Measurements from ENCODE around the gene LAMC1. TPM values are rescaled to one million over a fixed set of nuclear protein-coding genes. Genes with fewer than 3 reads are reported as not detected.

Gene LAMC1
- polyA plus RNA-seq, 1 of the 3 experiments (the other 2 are of a cell fraction), result 101 TPM

DNA sequence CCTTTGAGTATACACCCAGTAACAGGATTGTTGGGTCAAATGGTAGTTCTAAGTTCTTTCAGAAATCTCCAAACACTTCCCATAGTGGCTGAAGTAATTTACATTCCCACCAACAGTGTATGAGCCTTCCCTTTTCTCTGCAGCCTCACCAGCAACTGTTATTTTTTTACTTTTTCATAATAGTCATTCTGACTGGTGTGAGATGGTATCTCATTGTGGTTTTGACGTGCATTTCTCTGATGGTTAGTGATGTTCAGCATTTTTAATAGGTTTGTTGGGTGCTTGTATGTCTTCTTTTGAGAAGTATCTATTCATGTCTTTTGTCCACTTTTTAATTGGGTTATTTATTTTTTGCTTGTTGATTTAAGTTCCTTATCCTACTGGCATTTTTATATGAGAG is 26.4 kb upstream of the LAMC1 start:
- POLR2A ChIA-PET, result no interaction called here
- H3K27me3 ChIP-seq (ENCODE audit: insufficient read depth), result no peaks in the 10 kb centered on the region
- no peaks in the 10 kb centered on the region for H3K4me1 ChIP-seq (ENCODE audit: control insufficient read depth in 1 of 2, insufficient read depth in 2 of 2, low read depth in 1 of 2, low read length in 1 of 2)
- H3K4me2 ChIP-seq, result no peak overlapping the region
- H3K9me3 ChIP-seq, result no peaks in the 10 kb centered on the region
- TF ChIP-seq, protein P1, sequence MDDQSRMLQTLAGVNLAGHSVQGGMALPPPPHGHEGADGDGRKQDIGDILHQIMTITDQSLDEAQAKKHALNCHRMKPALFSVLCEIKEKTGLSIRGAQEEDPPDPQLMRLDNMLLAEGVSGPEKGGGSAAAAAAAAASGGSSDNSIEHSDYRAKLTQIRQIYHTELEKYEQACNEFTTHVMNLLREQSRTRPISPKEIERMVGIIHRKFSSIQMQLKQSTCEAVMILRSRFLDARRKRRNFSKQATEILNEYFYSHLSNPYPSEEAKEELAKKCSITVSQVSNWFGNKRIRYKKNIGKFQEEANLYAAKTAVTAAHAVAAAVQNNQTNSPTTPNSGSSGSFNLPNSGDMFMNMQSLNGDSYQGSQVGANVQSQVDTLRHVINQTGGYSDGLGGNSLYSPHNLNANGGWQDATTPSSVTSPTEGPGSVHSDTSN (IDR thresholded peaks at IDR 0.05), result no peak
- no peak for TF ChIP-seq FOXJ3 (CRISPR knock-in tag; IDR thresholded peaks at IDR 0.05)
- no peak for TF ChIP-seq POLR2AphosphoS5 (IDR thresholded peaks at IDR 0.05; ENCODE audit: low read depth, low read length)
- TF ChIP-seq, protein P2, sequence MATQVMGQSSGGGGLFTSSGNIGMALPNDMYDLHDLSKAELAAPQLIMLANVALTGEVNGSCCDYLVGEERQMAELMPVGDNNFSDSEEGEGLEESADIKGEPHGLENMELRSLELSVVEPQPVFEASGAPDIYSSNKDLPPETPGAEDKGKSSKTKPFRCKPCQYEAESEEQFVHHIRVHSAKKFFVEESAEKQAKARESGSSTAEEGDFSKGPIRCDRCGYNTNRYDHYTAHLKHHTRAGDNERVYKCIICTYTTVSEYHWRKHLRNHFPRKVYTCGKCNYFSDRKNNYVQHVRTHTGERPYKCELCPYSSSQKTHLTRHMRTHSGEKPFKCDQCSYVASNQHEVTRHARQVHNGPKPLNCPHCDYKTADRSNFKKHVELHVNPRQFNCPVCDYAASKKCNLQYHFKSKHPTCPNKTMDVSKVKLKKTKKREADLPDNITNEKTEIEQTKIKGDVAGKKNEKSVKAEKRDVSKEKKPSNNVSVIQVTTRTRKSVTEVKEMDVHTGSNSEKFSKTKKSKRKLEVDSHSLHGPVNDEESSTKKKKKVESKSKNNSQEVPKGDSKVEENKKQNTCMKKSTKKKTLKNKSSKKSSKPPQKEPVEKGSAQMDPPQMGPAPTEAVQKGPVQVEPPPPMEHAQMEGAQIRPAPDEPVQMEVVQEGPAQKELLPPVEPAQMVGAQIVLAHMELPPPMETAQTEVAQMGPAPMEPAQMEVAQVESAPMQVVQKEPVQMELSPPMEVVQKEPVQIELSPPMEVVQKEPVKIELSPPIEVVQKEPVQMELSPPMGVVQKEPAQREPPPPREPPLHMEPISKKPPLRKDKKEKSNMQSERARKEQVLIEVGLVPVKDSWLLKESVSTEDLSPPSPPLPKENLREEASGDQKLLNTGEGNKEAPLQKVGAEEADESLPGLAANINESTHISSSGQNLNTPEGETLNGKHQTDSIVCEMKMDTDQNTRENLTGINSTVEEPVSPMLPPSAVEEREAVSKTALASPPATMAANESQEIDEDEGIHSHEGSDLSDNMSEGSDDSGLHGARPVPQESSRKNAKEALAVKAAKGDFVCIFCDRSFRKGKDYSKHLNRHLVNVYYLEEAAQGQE (IDR thresholded peaks at IDR 0.05; ENCODE audit: low read depth, low read length), result no peak
- TF ChIP-seq, protein P3, sequence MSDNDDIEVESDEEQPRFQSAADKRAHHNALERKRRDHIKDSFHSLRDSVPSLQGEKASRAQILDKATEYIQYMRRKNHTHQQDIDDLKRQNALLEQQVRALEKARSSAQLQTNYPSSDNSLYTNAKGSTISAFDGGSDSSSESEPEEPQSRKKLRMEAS (IDR thresholded peaks at IDR 0.05; ENCODE audit: low read depth), result no peak
- TF ChIP-seq TCF12 (IDR thresholded peaks at IDR 0.05), result no peak
- TF ChIP-seq RXRA (IDR thresholded peaks at IDR 0.05; ENCODE audit: borderline replicate concordance, low read depth), result no peak
- no peak for TF ChIP-seq NRF1 (IDR thresholded peaks at IDR 0.05; ENCODE audit: low read depth, low read length)
- no peak for TF ChIP-seq RFX5 (IDR thresholded peaks at IDR 0.05; ENCODE audit: low read length)
- no peak for TF ChIP-seq JUND (IDR thresholded peaks at IDR 0.05)
- TF ChIP-seq FOXM1 (IDR thresholded peaks at IDR 0.05; ENCODE audit: low read depth), result no peak
- no peak for TF ChIP-seq GABPA (IDR thresholded peaks at IDR 0.05; ENCODE audit: low read depth)
- TF ChIP-seq, protein P4, sequence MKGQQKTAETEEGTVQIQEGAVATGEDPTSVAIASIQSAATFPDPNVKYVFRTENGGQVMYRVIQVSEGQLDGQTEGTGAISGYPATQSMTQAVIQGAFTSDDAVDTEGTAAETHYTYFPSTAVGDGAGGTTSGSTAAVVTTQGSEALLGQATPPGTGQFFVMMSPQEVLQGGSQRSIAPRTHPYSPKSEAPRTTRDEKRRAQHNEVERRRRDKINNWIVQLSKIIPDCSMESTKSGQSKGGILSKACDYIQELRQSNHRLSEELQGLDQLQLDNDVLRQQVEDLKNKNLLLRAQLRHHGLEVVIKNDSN (IDR thresholded peaks at IDR 0.05; ENCODE audit: borderline replicate concordance, low read depth), result no peak
- TF ChIP-seq, protein P5, sequence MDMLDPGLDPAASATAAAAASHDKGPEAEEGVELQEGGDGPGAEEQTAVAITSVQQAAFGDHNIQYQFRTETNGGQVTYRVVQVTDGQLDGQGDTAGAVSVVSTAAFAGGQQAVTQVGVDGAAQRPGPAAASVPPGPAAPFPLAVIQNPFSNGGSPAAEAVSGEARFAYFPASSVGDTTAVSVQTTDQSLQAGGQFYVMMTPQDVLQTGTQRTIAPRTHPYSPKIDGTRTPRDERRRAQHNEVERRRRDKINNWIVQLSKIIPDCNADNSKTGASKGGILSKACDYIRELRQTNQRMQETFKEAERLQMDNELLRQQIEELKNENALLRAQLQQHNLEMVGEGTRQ (IDR thresholded peaks at IDR 0.05; ENCODE audit: borderline replicate concordance, low read depth, low read length), result no peak
- no peak for TF ChIP-seq MEF2A (IDR thresholded peaks at IDR 0.05; ENCODE audit: borderline replicate concordance, low read depth)
- no peak for TF ChIP-seq MXI1 (IDR thresholded peaks at IDR 0.05; ENCODE audit: low read depth, low read length)
- TF ChIP-seq, protein P6, sequence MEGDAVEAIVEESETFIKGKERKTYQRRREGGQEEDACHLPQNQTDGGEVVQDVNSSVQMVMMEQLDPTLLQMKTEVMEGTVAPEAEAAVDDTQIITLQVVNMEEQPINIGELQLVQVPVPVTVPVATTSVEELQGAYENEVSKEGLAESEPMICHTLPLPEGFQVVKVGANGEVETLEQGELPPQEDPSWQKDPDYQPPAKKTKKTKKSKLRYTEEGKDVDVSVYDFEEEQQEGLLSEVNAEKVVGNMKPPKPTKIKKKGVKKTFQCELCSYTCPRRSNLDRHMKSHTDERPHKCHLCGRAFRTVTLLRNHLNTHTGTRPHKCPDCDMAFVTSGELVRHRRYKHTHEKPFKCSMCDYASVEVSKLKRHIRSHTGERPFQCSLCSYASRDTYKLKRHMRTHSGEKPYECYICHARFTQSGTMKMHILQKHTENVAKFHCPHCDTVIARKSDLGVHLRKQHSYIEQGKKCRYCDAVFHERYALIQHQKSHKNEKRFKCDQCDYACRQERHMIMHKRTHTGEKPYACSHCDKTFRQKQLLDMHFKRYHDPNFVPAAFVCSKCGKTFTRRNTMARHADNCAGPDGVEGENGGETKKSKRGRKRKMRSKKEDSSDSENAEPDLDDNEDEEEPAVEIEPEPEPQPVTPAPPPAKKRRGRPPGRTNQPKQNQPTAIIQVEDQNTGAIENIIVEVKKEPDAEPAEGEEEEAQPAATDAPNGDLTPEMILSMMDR (IDR thresholded peaks at IDR 0.05), result no peak
- no peak for TF ChIP-seq EP300 (IDR thresholded peaks at IDR 0.05; ENCODE audit: borderline replicate concordance in 1 of 2, low read depth in 1 of 2, low read length in 1 of 2)
- DNase-seq, result no peak
- no peaks in the 10 kb centered on the region for H4K20me1 ChIP-seq (ENCODE audit: insufficient read depth)
- WGBS (ENCODE audit: low lambda C conversion rate), result 19% methylated on average over 1 of the region's 1 CpG
- H3K79me2 ChIP-seq (ENCODE audit: insufficient read depth), result no peaks in the 10 kb centered on the region
- no peaks in the 10 kb centered on the region for H3K36me3 ChIP-seq (replicated peaks in 1 of 2; ENCODE audit: control insufficient read depth in 1 of 2, insufficient read depth in 2 of 2, low read length in 1 of 2)
- H3K9me2 ChIP-seq, result no peaks in the 10 kb centered on the region
- H3K9ac ChIP-seq, result no peak overlapping the region
- H3F3A ChIP-seq (replicated peaks; ENCODE audit: insufficient read depth), result peaks cover 12% of the 10 kb centered on the region
- H3K27ac ChIP-seq (ENCODE audit: low read depth in 2 of 2, low read length in 1 of 2), result no peak overlapping the region
- H3K4me3 ChIP-seq (ENCODE audit: low read depth in 2 of 2, low read length in 1 of 2), result no peak overlapping the region
- CTCF ChIA-PET, result interaction anchor here (1.3 kb wide), 1 partner anchor 11 kb away, joined by 3 read pairs; no protein-coding TSS in a partner anchor
- H2AFZ ChIP-seq (ENCODE audit: low read depth), result no peak overlapping the region

Measured in SK-N-SH (cell line).